ENCODE results near the gene SIRPG.
"Not testable (repeated sequence)": the region's sequence is repeated elsewhere in the genome, so short reads cannot be mapped to it uniquely, and the experiment has no call there.

SIRPG gene

GRCh38 chr20:1657556-1658334 lies at the start of gene SIRPG:
SIRPG (minus strand) TSS chr20:1657779; CDS start chr20:1657714, 65 bp downstream.
- DNase-seq = no peak

- not testable (repeated sequence) for DNase-seq
Observed at GRCh38 chr20:1706887-1707286, 49.3 kb upstream of the SIRPG start.

- no peak for DNase-seq
Observed at GRCh38 chr20:1706079-1706478, 48.5 kb upstream of the SIRPG start.

GRCh38 chr20:1702855-1703254 lies 45.3 kb upstream of the SIRPG start:
- no peak for DNase-seq

DNA sequence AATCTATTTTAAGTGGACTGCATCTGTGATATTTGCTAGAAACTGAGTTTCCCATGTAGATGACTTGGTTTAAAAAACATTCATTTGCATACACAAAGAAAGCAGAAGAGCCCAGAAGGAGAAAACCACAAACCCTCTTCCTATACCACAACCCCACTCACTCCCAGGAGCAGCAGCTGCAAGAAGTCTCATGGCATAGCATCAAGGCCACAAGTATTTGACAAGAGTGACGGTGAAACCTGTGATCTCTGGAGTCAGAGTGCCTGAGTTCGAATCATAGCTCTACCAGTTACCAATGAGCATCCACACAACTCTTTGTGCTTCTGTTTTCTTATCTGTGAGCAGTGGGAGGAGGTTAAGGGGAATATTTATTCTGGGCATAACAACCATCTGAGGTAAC lies 44.7 kb upstream of the SIRPG start:
- DNase-seq = no peak

DNA sequence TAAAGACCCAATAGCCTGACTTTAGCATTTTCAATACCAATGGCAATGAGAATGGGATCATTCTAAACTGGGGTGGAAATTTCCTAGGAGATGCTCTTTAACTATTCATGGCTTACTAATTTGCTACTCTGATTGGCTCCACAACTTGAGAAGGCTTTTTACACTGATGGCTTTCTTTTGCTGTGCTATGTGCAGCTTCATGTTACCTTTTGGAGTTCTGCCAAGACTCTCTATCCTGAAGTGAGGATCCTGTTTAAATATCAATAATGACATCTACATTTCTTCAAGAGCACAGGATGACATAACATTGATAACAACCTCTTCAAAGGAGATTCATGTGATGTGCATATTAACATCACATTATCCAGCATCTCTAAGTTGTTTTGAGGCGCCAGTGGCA lies 43.4 kb upstream of the SIRPG start:
- no peak for DNase-seq

DNA sequence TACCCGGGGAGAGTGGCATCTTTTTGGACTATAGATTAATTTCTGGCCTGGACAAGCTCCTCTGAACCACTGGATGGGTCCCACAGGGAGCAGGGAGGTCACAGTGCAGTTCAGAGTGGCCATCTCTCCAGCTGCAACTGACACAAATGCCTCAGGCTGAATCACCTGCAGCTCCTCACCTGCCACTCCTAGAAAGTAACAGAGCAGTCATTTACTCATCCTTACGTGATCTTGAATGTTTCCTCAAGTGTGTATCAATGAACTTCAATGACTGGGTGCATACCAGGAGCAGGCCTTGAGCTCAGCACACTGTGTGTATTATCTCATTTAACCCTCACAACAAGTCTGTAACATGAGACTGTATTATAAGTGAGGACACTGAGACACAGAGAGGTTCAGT lies 40.0 kb upstream of the SIRPG start:
- no peak for DNase-seq

DNA sequence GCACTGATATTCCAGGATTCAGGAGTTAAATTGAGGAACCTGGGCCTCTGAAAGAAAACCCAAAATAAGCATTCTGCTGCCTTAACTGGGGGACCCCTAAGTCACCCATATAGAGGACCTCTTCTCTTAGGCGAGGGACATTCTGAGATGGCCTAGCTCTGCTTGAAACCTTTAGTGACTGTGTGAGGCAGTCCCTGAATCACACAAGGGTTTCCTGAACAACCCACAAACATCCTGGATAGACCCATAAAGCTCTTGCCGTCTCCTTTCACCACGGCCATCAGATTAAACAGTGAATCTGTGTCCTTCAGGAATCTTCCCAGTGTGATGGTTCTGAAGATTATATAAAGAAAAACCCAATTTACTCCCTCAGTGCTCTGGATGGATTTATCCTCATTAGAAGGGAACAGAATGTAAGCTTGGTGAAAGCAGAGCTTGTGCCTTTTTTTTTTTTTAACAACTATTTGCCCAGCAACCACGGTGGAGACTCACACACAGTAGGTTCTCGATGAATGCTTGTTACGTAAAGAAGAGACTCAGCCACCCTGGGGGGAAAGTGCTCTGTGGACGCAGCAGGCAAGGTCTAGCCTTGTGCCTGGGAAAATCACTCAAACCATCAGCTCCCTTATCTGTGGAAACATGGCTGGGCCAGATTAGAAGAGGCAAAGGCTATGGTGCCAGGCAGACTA lies 39.1 kb upstream of the SIRPG start:
- no peak for DNase-seq

- no peak for DNase-seq
Observed at GRCh38 chr20:1694672-1695071, 37.1 kb upstream of the SIRPG start.

- DNase-seq = no peak
Observed at GRCh38 chr20:1693427-1693826, 35.8 kb upstream of the SIRPG start.

GRCh38 chr20:1689721-1690120 lies 32.1 kb upstream of the SIRPG start:
- no peak for DNase-seq

DNA sequence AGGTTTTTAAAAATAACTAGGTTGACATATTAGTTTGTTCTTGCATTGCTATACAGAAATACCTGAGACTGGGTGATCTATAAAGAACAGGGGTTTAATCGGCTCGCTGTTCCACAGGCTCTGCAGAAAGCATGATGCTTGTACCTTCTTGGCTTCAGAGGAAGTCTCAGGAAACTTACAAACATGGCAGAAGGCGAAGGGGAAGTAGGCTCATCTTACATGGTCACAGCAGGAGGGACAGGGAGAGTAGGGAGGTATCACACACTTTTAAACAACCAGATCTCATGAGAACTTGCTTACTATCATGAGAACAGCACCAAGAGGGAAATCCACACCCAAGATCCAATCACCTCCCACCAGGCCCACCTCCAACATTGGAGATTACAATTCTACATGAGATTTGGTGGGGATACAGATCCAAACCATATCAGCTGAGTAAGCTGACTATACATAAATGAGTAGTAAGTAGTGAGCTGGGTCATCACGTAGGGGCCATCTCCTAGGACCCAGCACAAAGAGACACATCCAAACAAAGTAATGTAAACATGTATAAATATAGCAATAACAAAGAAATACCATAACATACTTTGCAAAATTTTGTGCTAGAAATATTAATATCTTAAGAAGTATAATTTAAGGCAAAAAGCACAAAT lies 31.4 kb upstream of the SIRPG start:
- DNase-seq = no peak

DNA sequence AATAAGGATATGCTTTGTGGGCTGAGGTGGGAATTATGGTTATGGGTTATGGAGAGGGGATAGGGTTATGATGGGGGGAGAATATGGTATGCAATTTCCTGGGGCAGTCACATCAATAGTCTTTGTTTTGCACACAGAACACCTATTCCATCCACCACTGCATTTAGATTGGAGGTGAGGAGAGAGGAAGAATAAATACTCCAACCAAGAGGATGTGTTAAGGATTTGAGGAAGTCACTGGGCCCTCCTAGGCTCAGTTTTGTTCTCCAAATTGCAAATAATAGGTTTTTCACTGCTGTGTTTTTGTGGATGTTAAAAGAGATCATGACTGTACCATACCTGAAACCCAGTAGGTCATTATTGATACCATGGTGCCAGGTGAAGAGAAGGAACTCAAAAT lies 29.5 kb upstream of the SIRPG start:
- DNase-seq = no peak

DNA sequence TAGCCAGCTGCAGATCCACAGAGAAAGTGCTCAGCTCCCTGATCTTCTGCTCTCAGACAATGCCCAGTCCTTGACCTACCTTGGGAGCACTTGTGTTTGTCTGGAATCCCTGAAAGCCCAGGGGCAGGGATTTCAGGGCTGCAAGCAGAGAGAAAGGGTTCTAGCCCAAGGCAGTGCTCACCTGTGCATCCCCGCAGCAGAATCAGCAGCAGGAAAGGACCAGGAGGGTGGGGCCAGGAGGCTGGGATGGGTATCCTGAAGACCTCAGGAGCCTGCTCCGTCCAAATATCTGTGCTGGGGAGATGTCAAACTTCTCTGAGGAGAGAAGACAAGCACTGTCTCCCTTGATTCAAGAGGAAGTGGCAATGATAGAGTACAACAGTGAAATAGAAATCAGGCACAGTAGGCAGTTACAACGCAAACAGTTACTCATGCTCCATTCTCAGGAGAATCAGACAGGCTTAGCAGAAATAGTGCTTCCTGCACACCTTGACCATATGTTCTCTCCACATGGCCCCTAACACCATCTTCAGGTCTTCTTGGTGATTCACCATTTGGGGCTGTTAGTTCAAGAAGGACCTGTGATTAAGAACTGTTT lies 28.7 kb upstream of the SIRPG start:
- DNase-seq = no peak

GRCh38 chr20:1685304-1686052 lies 27.9 kb upstream of the SIRPG start:
- DNase-seq = no peak

- no peak for DNase-seq
Observed at GRCh38 chr20:1684872-1685271, 27.3 kb upstream of the SIRPG start.

- DNase-seq = no peak
Observed at GRCh38 chr20:1676650-1677049, 19.1 kb upstream of the SIRPG start.

DNA sequence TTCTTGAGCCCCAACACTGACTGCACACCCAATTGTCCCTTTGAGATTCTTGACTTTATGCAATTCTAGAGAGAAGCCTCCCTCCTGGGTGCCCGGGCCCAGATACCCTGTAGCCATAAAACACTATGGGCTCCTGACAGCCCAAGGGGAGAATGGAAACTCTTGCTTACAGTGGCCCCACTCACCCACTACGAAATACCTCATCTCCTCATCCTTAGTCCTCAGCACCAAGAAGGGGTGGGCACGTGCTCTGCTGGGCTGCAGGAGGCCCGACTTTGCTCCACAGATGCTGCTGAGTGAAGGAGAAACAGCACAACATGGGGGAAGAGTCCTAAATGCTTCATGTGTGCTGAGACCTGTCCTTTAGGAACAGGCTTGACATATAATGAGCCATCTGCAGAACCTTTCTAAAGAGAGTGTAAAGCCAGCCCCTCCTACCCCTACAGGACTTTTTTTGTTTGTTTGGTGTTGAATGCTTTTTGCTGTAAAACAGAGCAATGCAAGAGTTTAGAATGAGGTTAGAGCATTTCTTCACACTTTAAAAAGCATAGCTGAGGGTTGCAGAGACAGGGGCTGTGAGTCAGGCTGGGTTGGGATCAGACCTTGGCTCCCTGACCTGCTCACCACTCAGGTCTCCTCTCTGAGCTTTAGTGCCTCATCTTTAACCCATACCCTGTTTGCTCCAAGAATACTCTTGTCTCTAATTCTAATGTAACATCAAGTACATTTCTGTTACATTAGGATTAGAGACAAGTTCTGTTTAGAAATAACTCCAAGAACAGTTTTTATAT lies 17.6 kb upstream of the SIRPG start:
- no peak for DNase-seq

DNA sequence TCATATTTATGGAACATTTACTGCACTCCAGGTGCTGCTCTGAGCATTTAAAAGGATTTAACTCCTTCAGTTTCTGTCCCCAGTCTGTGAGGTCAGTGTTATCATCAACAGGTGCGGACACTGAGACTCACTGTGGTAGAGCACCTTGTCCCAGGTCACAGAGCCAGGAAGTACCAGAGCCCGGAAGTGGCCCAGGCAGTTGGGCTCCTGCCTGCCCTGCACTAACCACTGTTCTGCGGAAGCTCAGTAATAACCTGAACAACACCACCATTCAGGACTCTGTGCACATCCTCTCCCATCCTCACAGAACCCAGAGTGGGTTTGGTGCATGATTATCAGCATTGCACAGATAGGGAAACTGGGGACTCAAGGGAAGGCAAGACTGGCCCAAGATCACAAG lies 16.8 kb upstream of the SIRPG start:
- DNase-seq = no peak

GRCh38 chr20:1673424-1673823 lies 15.8 kb upstream of the SIRPG start:
- no peak for DNase-seq

GRCh38 chr20:1672728-1673127 lies 15.1 kb upstream of the SIRPG start:
- no peak for DNase-seq

Data from anterior cingulate cortex (tissue), 58 donors.